GM21825 (cell line): ENCODE results near the gene ASTE1.
"Not testable (repeated sequence)": the region's sequence is repeated elsewhere in the genome, so short reads cannot be mapped to it uniquely, and the experiment has no call there.

ENCODE experiments used
- ATAC-seq: cut with Tn5 transposase; IDR thresholded peaks from one replicate; pipeline ENCODE4 v1.9.1; 2021; ENCODE audit warnings: mild to moderate bottlenecking, moderate library complexity; ENCODE audit not compliant: unreplicated experiment

ASTE1 gene, protein sequence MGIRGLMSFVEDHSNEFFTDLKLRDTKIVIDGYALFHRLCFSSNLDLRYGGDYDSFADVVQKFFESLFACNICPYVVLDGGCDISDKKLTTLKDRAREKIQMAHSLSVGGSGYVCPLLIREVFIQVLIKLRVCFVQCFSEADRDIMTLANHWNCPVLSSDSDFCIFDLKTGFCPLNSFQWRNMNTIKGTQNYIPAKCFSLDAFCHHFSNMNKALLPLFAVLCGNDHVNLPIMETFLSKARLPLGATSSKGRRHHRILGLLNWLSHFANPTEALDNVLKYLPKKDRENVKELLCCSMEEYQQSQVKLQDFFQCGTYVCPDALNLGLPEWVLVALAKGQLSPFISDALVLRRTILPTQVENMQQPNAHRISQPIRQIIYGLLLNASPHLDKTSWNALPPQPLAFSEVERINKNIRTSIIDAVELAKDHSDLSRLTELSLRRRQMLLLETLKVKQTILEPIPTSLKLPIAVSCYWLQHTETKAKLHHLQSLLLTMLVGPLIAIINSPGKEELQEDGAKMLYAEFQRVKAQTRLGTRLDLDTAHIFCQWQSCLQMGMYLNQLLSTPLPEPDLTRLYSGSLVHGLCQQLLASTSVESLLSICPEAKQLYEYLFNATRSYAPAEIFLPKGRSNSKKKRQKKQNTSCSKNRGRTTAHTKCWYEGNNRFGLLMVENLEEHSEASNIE

DNA sequence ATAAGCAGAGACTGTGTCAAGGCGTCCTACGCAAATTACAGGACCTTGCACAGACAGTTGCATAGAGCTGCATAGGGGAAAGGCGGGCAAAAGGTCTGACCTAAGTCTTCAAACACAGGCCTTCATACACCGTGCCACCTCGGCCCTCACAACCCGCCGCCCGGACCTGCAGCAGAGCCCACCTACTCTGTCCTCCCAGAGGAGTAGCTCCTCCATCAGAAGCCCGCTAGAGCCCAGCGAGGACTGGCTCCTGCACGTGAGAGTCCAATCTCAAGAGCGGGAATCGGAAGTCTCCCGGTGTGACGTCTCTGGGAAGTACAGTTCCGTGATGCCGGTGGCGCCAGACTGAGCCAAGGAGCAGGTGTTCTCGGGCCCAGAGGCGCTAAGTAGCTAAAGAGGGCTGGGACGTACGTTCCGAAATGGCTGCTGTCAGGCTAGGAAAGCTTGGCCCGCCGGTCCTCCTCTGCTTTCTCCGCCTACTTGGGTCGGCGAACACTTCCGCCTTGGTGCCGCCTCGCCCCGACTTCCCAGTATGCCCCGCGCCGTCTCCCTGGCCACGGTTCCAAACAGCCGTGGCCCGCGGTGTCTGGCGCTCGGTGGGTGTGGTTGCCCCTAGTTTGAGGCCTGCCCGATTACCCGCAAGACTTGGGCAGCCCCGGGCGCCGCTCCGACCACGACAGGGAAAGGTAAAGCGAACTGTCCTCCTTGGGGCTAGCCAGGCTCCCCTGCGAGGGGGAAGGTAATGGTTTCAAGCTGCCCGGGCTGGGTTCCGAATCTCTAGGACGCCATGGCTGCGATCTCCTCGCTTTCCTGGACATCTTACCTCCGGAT is at the start of gene ASTE1, which contains the start of gene NEK11:
Gene ASTE1 (minus strand): TSS at position 505 of the 831 bp plus-strand sequence. CDS start 1,519 bp downstream, outside the sequence.
Gene NEK11 (plus strand): TSS at position 557 of the 831 bp plus-strand sequence. CDS start 2,832 bp downstream, outside the sequence.
- peak; percentile 96 for ATAC-seq

DNA sequence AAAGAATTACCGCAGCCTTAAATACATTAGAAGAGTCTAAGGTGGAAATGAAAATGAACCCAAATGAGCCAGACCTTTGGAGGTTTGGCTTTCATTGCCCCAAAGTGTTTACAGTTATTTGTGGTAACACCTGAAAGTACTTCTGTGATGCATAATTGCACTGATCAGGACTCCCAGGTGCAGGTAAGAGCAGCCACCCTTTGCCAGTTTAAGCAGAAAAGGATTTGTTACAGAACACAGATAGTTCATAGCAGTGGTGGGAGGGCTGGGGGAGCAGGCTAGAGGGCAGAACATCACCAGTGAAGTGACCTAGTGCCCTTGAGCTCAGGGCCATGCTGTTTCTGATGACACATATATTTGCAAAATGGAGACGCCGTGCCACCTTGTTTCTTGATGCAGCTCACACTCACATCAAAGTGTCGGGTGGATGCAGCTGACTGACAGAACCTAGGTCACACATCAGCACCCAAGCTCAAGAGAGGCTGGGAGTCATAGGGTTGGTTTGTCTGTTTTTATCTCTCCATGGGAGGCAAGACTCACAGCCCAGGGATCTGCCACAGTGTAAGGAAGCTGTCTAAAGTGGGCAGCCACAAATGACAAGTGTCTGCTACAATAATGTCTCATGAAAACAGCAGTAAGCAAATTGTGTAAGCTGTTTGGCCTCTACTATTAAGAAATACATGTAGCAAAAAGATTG is 49.2 kb upstream of the ASTE1 start:
- no peak for ATAC-seq

DNA sequence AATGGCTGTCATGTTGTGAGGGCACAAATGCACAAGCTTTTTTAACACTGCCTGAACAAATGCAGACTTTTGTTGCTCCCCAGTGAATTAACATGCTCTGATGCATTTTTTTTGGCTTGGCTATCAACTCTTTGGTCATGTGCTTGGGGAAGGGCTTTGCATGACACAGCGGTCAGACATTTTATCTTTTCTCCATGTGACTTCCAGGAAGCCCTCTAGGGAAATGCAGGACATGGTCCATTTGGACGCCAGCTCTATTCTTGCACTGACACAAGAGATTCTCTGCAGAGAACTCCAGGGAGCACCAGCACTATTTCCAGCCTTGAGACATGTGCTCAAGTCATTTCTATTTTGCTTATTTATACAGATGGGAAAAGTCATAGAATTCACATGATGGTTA is 46.2 kb upstream of the ASTE1 start:
- ATAC-seq = no peak

DNA sequence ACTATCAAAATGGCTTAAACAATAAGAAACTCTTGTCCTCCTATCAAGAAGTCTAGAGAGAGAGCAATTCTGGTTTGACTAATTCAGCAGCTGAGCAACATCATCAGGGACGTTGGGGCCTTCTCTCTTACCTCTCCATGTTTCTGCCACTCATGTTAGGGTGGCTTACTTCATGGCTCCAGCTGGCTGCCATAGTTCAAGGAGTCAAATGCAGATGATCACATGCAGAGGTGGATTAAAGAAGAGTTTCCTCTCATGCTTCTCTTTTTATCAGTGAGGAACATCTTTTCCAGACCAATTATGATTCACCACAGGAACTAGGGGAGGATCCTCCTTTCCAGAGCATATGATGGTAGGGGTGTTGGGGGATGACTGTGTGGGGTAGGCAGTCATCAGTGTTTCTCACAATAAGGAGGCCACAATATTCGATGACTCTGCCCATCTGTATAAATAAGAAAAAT is 45.5 kb upstream of the ASTE1 start:
- no peak for ATAC-seq

DNA sequence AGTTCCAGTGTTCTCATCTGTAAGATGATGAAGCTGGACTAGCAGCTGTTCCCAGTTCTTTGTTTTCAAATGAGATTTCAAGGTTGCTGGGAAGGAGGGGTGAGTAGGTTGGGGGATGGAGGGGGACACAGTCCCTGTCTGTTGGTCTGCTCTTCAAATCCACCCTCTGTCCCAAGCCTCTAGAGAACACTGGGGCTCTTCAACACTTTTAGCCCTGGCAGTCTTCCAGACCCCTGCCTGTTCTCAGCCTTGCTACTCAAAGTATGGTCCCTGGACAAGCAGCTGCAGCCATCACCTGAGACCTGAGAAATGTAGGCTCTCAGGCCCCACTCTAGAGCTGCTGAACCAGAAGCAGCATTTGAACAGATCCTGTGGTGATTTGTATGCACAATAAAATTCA is 41.4 kb upstream of the ASTE1 start:
- no peak for ATAC-seq

DNA sequence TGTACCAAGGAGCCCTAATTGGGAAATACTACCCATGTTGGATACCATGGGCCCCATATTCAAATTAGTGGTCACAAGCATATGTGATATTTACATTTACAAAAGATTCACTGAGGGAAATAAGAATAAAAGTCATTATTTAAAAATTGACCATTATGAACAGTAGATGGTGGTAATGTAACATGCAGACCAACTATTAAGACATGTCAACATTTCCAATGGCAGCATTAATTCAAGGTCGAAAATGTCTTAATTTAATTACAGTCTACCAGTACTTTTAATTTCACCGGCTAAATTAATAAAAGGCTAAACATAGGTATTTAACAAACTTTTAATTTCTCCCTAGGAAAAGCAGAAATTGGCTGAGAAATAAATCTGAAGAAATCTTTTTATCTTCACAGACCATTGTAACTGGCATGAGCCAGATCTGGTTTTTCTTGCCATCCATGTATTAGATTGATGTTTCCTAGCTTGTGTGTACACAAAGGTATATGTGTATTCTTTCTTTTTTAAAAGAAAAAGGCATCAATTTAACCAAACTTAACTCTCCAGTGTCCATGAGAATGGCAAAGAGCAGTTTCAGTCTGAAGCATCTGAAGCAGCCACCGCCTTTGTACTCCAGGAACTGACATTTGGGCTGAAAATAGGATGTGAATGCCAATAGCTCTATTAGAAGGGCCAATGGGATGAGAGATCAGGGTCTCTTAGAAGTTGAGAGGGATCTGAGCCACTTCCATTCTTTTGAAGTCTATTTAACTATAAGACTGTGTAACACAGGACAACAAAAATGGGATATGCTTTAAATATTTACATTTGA is 26.6 kb upstream of the ASTE1 start:
- ATAC-seq = no peak

DNA sequence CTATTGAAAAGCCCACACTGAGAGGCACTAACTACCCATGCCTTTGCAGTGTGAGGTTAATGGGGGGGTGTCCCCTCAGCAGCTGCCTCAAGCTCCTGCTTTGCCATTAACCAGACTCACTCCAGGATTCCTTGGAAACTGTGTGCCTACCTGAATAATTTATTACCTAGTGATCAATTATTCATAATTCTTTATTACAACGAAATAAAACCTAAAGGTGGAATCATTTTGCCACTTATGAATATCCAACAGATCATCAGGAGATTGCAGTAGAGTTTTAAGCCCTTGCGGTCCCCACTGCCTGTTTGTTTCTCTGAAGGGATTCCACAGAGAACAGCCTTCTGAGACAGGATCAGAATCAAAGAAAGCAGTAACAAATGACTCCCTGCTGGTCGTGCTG is 23.4 kb upstream of the ASTE1 start:
- no peak for ATAC-seq

DNA sequence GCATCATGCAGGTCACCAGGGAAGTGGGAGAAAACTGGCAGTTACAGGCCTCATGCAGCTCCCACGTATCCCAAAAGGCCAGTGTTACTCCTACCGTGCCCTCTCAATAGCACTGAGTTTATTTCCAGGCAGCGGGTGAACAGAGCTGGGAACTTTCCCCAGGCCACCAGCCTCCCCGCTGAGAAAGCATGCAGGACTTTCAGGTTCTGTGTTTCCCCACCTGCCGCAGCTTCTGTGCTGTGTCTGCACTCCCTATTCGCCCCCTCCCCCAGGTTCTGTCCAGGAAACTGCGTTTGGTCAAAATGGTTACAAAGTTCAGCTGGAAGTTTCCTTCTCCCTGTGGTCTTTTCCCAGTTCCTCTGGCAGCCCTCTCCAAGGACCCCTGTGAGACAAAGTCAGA is 21.4 kb upstream of the ASTE1 start:
- ATAC-seq = no peak

DNA sequence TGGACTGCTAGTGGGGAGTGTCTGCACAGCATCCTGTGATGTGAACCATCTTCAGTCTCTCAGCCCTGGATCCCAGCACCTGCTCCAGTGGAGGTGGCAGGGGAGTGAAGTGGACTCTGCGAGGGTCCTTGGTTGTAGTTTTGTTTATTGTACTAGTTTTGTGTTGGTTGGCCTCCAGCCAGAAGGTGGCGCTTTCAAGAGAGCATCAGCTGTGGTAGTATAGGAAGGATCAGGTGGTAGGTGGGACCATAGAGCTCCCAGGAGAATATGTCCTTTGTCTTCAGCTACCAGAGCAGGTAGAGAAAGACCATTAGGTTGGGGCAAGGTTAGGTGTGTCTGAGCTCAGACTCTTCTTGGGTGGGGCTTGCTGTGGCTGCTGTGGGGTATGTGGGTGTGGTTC is 21.0 kb upstream of the ASTE1 start:
- ATAC-seq = no peak

DNA sequence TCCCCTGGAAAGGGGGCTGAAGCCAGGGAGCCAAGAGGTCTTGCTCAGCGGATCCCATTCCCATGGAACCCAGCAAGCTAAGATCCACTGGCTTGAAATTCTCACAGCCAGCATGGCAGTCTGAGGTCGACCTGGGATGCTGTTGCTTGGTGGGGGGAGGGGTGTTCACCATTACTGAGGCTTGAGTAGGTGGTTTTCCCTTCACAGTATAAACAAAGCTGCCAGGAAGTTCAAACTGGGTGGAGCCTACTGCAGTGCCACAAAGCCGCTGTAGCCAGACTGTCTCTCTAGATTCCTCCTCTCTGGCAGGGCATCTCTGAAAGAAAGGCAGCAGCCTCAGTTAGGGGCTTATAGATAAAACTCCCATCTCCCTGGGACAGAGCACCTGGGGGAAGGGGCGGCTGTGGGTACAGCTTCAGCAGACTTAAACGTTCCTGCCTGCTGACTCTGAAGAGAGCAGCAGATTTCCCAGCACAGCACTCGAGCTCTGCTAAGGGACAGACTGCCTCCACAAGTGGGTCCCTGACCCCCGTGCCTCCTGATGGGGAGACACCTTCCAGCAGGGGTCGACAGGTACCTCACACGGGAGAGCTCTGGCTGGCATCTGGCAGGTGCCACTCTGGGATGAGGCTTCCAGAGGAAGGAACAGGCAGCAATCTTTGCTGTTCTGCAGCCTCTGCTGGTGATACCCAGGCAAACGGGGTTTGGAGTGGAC is 15.8 kb upstream of the ASTE1 start:
- ATAC-seq = not testable (repeated sequence)

DNA sequence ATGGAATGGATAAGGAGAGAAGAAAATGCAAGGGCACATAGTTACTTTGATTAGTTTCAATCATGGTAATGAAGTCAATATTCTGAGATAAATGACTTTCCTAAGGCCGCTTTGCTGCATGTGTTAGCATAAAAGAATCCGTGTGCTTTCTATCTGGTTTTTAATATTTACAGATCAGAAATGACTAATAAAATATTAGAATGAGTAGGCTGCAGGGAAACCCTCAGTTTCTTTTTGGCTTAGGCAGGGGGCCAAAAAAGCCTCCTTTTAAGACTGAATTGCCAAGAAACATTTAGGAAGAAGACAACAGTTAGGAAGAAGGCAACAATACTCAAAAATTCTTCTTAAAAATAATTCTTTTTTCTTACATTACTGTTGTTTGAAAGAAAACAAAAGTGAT is 11.7 kb upstream of the ASTE1 start:
- ATAC-seq = no peak

DNA sequence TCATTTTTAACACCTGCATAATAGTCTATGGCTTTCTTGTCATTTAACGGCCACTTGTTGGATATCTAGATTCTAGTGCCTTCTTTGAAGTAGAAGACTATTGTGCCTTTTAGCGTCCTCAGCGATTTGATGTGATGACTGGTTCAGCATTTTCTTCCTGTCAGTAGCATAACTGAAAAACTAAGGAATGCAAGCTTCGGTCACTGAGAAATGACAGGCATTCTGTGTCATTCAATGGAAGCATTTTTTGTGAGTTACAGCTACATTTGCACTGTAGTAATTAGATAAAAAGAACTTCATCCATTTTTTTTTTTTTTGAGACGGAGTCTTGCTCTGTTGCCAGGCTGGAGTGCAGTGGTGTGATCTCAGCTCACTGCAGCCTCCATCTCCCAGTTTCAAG is 10.4 kb upstream of the ASTE1 start:
- ATAC-seq = no peak

DNA sequence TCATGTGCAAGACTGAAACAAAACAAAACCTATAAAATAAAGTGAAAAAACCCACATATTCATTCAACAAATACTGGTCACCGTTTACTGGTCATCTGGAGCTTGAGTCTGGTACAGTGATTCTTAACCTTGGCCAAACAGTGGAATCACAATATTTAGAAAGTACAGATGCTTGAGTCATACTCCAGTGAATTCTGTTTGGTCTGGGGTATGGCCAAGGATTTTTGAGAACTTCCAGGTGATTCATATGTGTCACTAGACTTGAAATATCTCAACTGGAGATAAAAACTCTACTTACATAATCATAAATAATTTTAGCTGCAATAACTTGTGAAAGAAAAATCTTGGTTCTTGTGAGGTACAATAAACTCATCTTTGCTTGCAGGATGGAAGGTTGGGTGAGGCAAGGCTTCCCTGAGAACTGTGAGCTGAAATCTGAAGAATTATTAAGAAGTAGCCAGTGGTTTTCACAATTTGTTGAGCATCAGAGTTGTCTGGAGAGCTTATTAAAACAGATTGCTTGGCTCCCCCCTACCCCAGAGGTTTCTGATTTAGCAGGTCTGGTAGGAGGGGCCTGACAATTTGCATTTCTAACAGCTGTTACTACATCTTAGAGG is 9.7 kb upstream of the ASTE1 start:
- ATAC-seq = no peak

DNA sequence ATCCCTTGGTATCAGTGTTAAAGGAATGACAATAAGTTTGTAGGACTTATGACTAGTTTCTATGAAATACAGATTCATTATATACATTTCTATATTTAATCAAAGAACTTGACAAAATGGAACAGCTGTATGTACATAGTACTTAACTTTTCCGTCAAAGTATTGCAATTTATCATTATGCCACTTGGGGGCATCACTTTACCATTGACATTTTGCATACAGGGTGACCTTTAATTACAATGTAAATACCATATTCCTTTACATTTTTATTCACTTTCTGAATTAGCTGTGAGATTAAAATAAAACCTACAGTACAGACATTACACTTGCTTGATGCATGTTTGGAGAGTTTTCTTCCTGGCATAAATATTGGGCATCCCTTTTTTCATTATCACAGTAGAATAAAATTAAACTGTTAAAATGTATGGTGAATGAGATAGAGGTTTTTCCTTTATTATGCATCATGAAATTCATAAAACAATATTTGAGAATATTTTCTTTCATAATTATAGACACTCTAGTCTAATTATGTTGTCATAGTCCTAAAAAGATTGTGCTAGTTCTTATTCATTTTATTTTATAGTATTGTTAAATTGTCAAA is 7.0 kb upstream of the ASTE1 start:
- ATAC-seq = no peak

DNA sequence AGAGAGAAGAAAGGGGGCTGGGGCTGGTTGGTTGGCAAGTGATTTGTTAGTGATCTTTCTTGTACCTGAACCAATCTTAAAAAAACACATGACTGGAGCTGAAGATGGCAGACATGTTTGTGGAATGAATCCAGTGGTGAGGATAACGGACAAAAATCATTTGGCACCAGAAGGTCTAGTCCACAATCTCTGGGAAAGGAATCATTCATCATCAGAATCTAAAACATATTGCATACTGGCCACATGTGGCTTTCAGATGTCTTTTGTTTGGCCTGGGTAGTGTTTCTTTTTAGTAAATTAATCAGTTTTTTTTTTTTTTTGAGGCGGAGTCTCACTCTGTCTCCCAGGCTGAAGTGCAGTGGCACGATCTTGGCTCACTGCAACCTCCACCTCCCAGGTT is 5.0 kb upstream of the ASTE1 start:
- ATAC-seq = no peak

DNA sequence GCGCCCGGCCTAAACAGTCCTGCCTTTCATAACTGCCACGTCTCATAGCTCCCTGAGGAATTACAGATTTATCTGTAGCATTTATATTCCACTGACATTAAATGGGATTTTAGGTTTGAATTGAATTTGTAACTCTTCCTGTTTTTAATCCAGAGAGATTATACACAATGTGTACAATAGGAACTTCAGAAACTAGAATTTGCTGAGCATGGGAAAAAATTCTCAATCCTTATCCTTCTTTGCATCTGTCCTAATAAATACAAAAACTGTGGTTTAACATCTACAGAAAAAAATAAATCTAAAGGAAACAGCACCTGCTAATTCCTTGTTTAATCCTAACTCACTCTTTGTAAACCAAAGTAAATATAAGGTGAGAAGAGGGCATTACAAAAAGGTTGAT is 2.2 kb upstream of the ASTE1 start:
- ATAC-seq = no peak

DNA sequence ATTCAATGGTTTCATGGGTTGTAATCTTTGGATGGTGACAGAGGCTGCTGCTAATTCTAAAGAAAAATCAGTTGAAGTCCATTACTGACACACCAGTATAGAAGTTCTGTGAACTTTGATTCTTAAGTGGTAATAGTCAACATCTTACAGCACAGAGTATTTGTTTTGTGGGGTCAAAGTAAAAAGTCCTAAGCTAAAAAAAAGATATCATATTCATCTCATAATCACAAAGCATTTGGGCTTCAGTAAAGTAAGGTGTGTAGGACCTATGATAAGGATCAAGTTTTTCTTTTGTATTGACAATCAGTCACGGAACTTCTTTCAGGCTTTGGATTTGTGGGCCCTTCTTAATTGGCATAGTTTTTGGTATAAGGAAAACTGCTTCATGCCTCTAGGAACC is 1.1 kb downstream of the ASTE1 start:
- ATAC-seq = no peak

DNA sequence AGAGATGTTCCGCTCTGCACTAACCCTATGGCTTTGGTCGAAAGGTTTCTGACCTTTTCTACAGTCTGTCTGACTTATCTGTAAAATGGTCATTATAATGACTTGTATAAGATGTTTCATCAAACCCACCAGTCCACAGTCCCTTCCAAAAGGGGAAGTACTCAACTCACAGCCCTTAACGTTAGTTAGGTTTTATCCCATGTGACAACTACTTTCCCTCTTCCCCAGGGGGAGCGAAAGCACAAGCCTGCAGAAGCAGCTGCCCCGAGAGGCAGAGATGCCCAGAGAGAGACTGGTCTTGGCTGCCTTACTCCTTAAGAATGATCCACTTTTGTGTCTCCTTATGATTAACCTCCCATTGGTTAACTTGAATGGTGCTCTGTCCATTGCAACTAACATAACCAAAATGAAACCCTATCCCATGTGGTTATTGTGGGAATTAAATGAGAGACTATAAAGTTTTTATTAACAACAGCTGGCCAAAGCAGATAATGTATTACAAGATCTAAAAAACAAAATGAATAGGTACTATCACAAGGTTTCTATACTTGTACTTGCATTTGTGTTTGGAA is 6.4 kb downstream of the ASTE1 start:
- no peak for ATAC-seq
